Measurements from ENCODE around the gene PER2. TPM values are rescaled to one million over a fixed set of nuclear protein-coding genes. Genes with fewer than 3 reads are reported as not detected.

Gene PER2
- total and polyA plus RNA-seq, 2 of the 13 experiments (the other 11 are each of a cell fraction or from before 2014, with no cell fraction given), result 5.1 to 9.4 TPM

DNA sequence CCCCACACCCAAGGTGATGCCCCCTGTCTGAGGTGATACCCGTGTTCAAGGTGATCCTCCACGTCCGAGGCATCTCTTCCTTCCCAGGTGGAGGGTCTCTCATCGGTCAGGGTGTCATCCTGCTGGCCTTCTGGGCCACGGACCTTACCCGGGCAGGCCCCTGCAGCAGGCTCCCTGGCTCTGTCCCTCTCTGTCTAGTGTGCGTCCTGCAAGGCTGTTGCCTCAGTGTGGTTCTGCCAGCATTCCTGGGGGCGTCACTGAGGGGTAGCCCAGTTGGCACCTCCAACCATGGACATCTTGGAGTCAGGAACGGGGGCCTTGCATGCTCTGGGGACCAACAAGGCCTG lies 5.6 kb upstream of the PER2 start:
- H3K36me3 ChIP-seq (replicated peaks in 1 of 2; ENCODE audit: control insufficient read depth in 1 of 2, insufficient read depth in 2 of 2, low read length in 2 of 2), result no peaks in the 10 kb centered on the region
- H3K27me3 ChIP-seq (ENCODE audit: control insufficient read depth in 1 of 2, insufficient read depth in 2 of 2, low read length in 2 of 2), result no peaks in the 10 kb centered on the region
- BruUV-seq (replicated peaks), result no TSS peak
- POLR2A ChIA-PET, result interaction anchor here (0.9 to 1.8 kb wide), 5 partner anchors 9 to 50 kb away, joined by 3 to 18 read pairs (median 6); no protein-coding TSS in a partner anchor
- H3K9ac ChIP-seq (ENCODE audit: insufficient read depth, low read depth, low read length), result peak overlapping the region; percentile 10; the same call in 1 of the 2 replicates
- H3K79me2 ChIP-seq (ENCODE audit: insufficient read depth, low read length), result no peaks in the 10 kb centered on the region
- H3K4me3 ChIP-seq (replicated peaks in 1 of 3; ENCODE audit: insufficient read depth in 1 of 3, low read depth in 2 of 3, low read length in 3 of 3), result peak overlapping the region in 1 of 3 experiments; percentile 56; a peak in 1 of 6 replicates
- in situ Hi-C loops (cut with HindIII; ENCODE audit: extremely low pct_ligation_motif_present, low pct_unique_long_range_greater_than_20kb) (no loop called here), intact Hi-C loops (cut with micrococcal nuclease; ENCODE audit: unreplicated experiment) (no loop called here)
- FAIRE-seq, result no peak
- WGBS (ENCODE audit: low lambda C conversion rate), result 64% methylated on average over 8 of the region's 9 CpGs
- no peaks in the 10 kb centered on the region for H3K9me3 ChIP-seq (ENCODE audit: low read length)
- peaks cover 68% of the 10 kb centered on the region for H3K4me1 ChIP-seq (ENCODE audit: insufficient read depth, low read length)
- H4K20me1 ChIP-seq (ENCODE audit: insufficient read depth, low read length), result no peaks in the 10 kb centered on the region
- no peak overlapping the region for H3K27ac ChIP-seq (ENCODE audit: extremely low read length, insufficient read depth, low read length)
- no peak overlapping the region for H2AFZ ChIP-seq (ENCODE audit: low read length)
- H3K4me2 ChIP-seq (ENCODE audit: low read depth, low read length), result peak overlapping the region; percentile 84
- CTCF ChIA-PET (ENCODE audit: low intra/inter-chr PET ratio, low total read pairs), result no interaction called here
- ATAC-seq, result no peak
- no peak for DNase-seq (ENCODE audit: low spot score)
- TF ChIP-seq DMAP1 (CRISPR knock-in tag; IDR thresholded peaks at IDR 0.05) (no peak), NFIB (CRISPR knock-in tag; IDR thresholded peaks at IDR 0.05; ENCODE audit: borderline replicate concordance) (0 out of 2 replicates have a peak, but pooled peaks have one; percentile 25), TOPORS (CRISPR knock-in tag; IDR thresholded peaks at IDR 0.05) (no peak), MTA3 (CRISPR knock-in tag; IDR thresholded peaks at IDR 0.05) (no peak), ISX (CRISPR knock-in tag; conservative IDR thresholded peaks at IDR 0.05) (no peak), ARNT (IDR thresholded peaks at IDR 0.05) (no peak), ZNF350 (CRISPR knock-in tag; IDR thresholded peaks at IDR 0.05; ENCODE audit: borderline replicate concordance, low read depth) (no peak), POLR2A (IDR thresholded peaks at IDR 0.05; ENCODE audit: insufficient read depth in 1 of 2, low read depth in 2 of 2, low read length in 2 of 2) (no peak), NCOA1 (CRISPR knock-in tag; IDR thresholded peaks at IDR 0.05) (no peak), DPF2 (CRISPR knock-in tag; IDR thresholded peaks at IDR 0.05; ENCODE audit: borderline replicate concordance, low read depth) (no peak), ZNF616 (CRISPR knock-in tag; IDR thresholded peaks at IDR 0.05; ENCODE audit: low read depth) (0 out of 2 replicates have a peak, but pooled peaks have one; percentile 22), PHF20 (CRISPR knock-in tag; IDR thresholded peaks at IDR 0.05) (0 out of 2 replicates have a peak, but pooled peaks have one; percentile 20), TRIM24 (CRISPR knock-in tag; IDR thresholded peaks at IDR 0.05) (0 out of 2 replicates have a peak, but pooled peaks have one; percentile 12), NCOA2 (CRISPR knock-in tag; IDR thresholded peaks at IDR 0.05) (no peak), ZNF264 (CRISPR knock-in tag; IDR thresholded peaks at IDR 0.05) (no peak), SRF (IDR thresholded peaks at IDR 0.05; ENCODE audit: low read depth, low read length) (no peak)
- TF ChIP-seq, protein P1, sequence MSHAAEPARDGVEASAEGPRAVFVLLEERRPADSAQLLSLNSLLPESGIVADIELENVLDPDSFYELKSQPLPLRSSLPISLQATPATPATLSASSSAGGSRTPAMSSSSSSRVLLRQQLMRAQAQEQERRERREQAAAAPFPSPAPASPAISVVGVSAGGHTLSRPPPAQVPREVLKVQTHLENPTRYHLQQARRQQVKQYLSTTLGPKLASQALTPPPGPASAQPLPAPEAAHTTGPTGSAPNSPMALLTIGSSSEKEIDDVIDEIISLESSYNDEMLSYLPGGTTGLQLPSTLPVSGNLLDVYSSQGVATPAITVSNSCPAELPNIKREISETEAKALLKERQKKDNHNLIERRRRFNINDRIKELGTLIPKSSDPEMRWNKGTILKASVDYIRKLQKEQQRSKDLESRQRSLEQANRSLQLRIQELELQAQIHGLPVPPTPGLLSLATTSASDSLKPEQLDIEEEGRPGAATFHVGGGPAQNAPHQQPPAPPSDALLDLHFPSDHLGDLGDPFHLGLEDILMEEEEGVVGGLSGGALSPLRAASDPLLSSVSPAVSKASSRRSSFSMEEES (CRISPR knock-in tag; IDR thresholded peaks at IDR 0.05), result no peak
- TF ChIP-seq, protein P2, sequence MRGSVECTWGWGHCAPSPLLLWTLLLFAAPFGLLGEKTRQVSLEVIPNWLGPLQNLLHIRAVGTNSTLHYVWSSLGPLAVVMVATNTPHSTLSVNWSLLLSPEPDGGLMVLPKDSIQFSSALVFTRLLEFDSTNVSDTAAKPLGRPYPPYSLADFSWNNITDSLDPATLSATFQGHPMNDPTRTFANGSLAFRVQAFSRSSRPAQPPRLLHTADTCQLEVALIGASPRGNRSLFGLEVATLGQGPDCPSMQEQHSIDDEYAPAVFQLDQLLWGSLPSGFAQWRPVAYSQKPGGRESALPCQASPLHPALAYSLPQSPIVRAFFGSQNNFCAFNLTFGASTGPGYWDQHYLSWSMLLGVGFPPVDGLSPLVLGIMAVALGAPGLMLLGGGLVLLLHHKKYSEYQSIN (CRISPR knock-in tag; IDR thresholded peaks at IDR 0.05; ENCODE audit: borderline replicate concordance), result no peak
- TF ChIP-seq, protein P3, sequence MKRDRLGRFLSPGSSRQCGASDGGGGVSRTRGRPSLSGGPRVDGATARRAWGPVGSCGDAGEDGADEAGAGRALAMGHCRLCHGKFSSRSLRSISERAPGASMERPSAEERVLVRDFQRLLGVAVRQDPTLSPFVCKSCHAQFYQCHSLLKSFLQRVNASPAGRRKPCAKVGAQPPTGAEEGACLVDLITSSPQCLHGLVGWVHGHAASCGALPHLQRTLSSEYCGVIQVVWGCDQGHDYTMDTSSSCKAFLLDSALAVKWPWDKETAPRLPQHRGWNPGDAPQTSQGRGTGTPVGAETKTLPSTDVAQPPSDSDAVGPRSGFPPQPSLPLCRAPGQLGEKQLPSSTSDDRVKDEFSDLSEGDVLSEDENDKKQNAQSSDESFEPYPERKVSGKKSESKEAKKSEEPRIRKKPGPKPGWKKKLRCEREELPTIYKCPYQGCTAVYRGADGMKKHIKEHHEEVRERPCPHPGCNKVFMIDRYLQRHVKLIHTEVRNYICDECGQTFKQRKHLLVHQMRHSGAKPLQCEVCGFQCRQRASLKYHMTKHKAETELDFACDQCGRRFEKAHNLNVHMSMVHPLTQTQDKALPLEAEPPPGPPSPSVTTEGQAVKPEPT (CRISPR knock-in tag; IDR thresholded peaks at IDR 0.05; ENCODE audit: low read depth), result 0 out of 2 replicates have a peak, but pooled peaks have one; percentile 8
- TF ChIP-seq, protein P4, sequence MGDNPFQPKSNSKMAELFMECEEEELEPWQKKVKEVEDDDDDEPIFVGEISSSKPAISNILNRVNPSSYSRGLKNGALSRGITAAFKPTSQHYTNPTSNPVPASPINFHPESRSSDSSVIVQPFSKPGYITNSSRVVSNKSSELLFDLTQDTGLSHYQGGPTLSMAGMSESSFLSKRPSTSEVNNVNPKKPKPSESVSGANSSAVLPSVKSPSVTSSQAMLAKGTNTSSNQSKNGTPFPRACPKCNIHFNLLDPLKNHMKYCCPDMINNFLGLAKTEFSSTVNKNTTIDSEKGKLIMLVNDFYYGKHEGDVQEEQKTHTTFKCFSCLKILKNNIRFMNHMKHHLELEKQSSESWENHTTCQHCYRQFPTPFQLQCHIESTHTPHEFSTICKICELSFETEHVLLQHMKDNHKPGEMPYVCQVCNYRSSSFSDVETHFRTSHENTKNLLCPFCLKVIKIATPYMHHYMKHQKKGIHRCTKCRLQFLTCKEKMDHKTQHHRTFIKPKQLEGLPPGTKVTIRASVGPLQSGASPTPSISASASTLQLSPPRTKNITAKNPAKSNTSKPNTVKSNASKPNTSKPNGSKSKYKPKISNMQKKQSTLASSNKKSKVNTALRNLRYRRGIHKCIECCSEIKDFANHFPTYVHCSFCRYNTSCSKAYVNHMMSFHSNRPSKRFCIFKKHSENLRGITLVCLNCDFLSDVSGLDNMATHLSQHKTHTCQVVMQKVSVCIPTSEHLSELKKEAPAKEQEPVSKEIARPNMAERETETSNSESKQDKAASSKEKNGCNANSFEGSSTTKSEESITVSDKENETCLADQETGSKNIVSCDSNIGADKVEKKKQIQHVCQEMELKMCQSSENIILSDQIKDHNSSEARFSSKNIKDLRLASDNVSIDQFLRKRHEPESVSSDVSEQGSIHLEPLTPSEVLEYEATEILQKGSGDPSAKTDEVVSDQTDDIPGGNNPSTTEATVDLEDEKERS (CRISPR knock-in tag; IDR thresholded peaks at IDR 0.05), result no peak
